NCI-H345 (cell line): Measurements from ENCODE around the gene FOXF2.
"Not testable (repeated sequence)": the region's sequence is repeated elsewhere in the genome, so short reads cannot be mapped to it uniquely, and the experiment has no call there.

Experiments
- DNase-seq: peaks from one replicate; lab custom pipeline; 2025; lab: John Stamatoyannopoulos, UW

FOXF2 gene

DNA sequence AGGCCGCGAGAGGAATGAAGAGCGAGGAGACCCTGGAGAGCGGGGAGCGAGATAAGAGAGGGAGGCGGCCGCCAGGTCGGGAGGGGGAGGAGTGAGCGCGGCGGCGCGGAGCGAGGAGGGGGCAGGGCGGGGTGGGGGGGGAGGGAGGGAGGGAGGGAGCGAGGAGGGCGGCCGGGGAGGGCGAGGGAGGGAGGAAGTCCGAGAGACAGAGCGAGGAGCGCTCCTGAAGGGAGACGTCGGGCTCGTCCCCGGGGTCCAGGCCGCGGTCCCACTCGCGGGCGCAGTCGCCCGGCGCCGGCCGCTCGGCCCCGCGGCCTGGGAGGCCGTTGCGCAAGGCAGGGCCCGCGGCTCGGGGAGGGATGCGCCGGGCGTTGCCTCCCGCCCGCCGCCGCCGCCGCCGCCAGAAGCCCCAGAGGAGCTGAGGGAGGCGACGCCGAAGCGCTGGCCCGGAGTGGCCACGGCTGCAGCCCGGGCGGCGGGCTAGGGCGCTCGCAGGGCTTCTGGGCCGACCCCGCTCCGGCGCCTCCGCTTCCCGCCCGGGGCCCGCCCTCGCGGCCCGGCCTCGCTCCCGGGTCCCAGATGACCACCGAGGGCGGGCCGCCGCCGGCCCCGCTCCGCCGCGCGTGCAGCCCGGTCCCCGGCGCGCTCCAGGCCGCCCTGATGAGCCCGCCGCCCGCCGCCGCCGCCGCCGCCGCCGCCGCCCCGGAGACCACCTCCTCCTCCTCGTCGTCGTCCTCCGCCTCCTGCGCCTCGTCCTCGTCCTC, at the start of gene FOXF2:
FOXF2 (plus strand) TSS at position 208 of the 764 bp plus-strand sequence; CDS start at position 580, 372 bp downstream.
- DNase-seq = no peak

DNA sequence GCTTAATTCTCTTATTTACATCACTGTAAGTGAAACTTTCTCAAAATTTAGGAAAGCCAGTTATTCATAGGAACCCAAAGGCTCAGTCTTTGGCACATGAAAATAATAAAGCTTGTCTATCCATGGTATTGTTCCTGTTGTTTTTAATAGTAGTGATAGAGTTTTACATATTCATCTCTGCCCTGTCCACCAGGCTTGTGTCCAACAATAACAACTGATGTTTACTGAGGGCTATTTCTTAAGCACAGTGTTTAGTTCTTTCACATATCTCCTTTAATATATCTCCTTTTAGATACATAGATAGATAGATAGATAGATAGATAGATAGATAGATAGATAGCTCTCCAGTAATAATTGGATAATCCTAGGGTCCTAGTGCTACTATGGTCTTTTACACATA, 43.3 kb upstream of the FOXF2 start:
- DNase-seq = no peak

GRCh38 chr6:1346558-1347091, 42.8 kb upstream of the FOXF2 start:
- DNase-seq = no peak

DNA sequence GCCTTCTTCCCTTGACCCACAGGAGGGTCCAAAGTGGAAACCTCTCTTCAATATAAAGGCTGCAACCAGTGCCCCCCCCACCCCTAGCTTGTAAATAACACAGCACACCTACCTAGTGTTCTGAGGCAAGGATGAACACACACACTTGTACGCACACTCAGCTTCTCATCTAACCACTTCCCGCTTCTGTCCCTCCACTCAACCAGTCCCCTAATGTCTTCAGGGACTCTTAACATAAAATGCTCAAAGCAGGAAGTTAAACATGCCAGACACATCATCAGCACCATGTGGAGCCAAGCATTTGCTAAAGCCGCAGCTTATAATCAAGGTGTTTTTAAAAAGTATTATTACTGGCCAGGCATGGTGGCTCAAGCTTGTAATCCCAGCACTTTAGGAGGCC, 42.2 kb upstream of the FOXF2 start:
- no peak for DNase-seq

- DNase-seq = no peak
Observed at GRCh38 chr6:1348675-1349074, 40.7 kb upstream of the FOXF2 start.

DNA sequence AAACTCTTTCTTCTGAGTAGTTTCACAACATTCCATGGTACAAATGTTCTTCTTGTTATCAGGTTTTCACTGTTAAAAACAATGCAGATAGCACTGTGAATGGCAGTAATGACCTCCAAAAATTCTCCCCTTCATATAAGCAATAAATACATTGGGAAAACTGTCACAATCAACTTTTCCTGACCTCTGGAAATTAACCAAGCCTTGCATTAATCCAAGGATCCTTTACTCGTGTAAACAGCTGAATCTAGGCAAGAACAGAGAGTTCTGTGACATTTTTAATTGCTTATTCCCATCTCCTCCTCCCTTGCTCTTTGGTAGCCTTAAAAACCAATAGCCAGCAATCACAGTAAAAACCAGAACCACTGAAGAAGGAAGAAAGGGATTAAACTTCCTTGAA, 39.7 kb upstream of the FOXF2 start:
- DNase-seq = no peak

- no peak for DNase-seq
Observed at GRCh38 chr6:1351381-1352008, 37.9 kb upstream of the FOXF2 start.

GRCh38 chr6:1355068-1355467, 34.3 kb upstream of the FOXF2 start:
- not testable (repeated sequence) for DNase-seq

- not testable (repeated sequence) for DNase-seq
Observed at GRCh38 chr6:1361717-1362116, 27.7 kb upstream of the FOXF2 start.

DNA sequence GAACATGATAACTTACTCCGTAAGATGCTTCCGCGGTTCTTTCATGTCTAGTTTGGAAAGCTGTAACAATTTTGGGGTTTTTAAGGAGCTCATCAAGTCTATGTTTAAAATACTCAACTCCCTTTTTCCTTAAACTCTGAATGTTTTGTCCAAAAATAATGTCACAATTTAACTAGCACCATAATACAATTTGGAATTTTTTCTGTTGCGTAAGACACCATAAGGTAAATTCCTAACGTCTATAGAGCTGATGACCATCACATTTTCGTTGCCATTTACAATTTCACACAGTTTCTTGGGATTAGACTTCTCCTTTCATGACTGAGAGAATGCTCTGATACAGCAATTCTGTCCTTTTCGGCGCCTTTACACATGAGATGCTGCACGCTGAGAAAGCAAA, 26.7 kb upstream of the FOXF2 start:
- no peak for DNase-seq

- no peak for DNase-seq
Observed at GRCh38 chr6:1363298-1363697, 26.1 kb upstream of the FOXF2 start.

DNA sequence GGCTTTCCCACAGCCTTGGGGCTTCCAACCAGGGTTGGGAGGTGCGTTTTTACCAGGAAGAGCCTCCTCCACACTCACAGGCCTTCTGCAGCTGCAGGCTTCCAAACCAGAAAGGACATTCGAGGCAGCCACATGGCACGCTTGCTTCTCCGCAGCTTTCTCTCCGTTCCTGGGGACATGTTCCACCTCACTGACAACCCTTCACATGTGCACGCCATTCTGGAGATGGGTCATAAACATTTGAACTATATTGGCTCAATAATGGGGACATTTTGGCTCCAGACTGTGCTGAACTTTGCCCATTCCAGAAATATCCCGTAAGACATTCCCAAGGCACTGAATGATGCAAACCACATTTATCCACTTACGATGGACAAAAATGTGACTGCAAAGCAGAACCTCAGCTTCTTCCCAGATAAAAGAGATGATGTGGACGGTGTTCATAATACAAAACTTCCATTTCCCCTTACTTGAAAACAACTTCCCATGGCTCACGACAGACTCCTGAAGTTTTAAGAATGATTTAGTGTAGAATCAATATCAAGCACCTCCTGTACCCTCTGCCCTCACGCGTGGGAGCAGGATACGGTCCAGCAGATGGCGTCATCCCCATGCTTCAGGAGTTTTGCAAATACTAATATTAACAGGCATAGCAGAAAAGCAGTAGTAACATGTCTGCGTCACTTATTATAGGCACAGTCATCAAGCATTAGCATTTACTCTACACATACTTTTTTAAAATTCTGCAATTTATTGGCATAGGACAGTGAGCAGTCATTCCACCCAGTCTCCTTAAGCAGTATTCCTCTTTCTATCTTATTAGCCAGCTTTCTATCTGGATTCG, 25.4 kb upstream of the FOXF2 start:
- DNase-seq = no peak

- DNase-seq = no peak
Observed at GRCh38 chr6:1364791-1365190, 24.6 kb upstream of the FOXF2 start.

DNA sequence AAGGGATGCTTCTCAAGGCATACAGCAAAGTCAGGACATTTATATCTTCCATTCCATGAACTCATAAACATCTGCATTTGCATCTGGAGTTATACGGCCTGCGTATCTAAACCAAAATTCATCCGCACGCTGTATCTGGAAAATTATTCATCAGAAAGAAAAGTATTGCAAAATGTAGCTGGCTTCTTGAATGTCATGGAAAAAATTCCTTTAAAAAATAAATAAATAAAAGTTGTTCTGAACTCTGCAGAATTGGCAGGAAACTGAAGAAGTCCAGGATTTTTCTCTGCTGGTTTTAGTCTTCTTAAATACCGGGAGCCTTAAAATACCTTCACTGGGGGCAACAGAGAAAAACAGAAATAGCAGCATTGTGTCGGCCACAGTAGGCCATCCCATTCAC, 23.7 kb upstream of the FOXF2 start:
- DNase-seq = no peak

DNA sequence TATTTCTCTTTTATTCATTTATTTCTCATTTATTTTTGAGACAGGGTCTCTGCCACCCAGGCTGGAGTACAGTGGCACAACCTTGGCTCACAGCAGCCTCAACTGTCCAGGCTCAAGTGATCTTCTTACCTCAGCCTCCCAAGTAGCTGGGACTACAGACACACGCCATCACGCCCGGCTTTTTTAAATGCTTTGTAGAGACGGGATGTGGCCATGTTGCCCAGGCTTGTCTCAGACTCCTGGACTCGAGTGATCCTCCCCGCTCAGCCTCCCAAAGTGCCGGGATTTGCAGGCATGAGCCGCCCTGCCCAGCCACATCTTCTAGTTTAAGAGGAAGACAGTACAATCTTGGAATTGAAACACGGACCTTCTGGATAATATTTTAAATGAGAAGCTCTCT, 21.6 kb upstream of the FOXF2 start:
- no peak for DNase-seq

GRCh38 chr6:1368940-1369339, 20.4 kb upstream of the FOXF2 start:
- no peak for DNase-seq

- not testable (repeated sequence) for DNase-seq
Observed at GRCh38 chr6:1369695-1370094, 19.7 kb upstream of the FOXF2 start.

DNA sequence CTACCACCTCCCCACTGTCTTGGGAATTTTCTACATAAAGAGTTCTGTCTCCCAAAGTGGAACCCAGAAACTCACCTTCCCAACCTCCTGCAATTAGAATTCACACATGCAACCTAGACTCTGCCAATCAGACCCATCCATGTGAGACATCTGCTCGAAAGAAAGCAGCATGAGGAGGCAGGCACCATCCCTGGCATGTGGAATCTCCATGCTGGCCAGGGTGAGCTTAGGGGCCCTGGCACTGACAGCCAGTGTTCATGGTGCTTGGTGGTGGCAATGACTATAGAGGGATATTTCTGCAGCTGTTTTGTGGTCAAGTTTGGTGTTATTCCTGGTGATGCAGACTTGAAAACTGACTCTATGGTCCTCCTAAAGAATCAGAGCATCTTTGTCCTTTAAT, 17.4 kb upstream of the FOXF2 start:
- no peak for DNase-seq

DNA sequence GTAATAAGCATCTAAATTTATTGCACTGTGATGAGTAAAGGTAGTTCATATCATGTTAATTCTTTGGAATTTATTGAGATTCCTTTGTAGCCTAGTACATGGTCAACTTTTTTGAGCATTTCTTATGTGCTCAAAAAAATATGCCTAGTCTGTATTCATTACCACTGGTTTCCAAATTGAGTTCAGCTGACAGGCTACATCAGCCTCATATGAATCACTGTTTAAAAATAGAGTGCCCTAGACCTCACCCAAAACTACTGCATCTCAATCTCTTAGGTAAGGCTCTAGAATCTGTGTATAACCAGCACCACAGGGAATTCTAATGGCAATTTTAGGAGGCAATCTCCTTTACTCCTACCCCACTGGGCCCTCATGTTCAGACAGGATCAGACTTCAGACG, 16.7 kb upstream of the FOXF2 start:
- DNase-seq = no peak

DNA sequence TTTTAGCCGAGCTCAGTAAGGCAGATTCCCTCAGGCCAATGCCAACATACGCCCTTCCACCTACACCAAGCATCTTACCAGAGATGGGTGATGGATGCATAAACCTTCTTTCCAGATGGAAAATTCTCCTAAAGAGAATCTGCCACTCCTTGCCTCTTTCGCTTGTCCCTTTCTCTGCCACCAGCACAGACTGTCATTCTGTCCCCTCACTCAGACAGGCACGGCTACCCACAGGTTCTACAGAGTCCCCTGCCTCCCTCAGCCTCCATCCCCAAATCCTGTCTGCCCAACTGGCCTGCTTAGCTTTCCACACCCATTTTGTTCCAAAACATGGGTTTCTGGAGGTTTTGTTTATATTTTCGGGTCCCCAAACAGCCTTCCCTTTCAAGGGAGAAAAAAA, 12.7 kb upstream of the FOXF2 start:
- DNase-seq = no peak

DNA sequence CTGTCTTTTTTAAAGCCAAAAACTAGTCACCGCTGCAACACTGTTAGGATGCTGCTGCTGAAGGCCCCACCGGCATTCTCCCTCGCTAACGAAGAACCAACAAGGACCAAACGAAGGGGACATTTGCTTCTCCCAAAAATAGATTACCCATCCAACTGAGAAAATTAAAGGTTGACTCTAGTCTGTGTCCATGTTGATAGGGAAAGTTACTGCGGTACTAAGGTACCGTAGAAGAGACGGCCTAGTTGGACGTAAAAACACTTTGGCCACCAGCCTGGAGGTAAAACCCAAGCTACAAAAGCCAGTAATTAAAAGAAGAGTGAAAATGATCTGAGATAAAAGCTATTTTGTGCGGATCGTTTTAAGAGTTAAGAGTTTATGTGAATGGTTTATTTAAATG, 11.8 kb upstream of the FOXF2 start:
- no peak for DNase-seq
